Mesendoderm (in vitro differentiated cells): ENCODE data around the gene UBE2E2.

Experiments used
- DNase-seq: peaks from one replicate; pipeline ENCODE4 v3.0.0; 2013
- H2AK5ac ChIP-seq: 2 replicates; pipeline ENCODE4 v1.6.1; 2013; ENCODE audit warnings: low read length, inconsistent platforms
- H2BK120ac ChIP-seq: 2 replicates; pipeline ENCODE4 v1.6.1; 2013; ENCODE audit warnings: low read depth, mild to moderate bottlenecking, low read length, moderate library complexity, mixed read lengths
- H2BK15ac ChIP-seq: replicated peaks from 2 replicates; pipeline ENCODE4 v1.6.1; 2013; ENCODE audit warnings: low read depth, mild to moderate bottlenecking, moderate library complexity
- H2BK5ac ChIP-seq: 2 replicates; pipeline ENCODE4 v1.6.1; 2013; ENCODE audit warnings: low read length, inconsistent platforms
- H3K18ac ChIP-seq: 2 replicates; pipeline ENCODE4 v1.6.1; 2013; ENCODE audit warnings: mild to moderate bottlenecking, low read length, mixed read lengths
- H3K23ac ChIP-seq: one replicate; pipeline ENCODE4 v1.6.1; 2013; ENCODE audit warnings: low read length
- H3K27ac ChIP-seq: 2 replicates; pipeline ENCODE4 v1.5.1; 2013; ENCODE audit warnings: low read depth, mild to moderate bottlenecking, inconsistent platforms, low read length, moderate library complexity
- H3K27me3 ChIP-seq: 2 replicates; pipeline ENCODE4 v1.6.1; 2013; ENCODE audit warnings: low read length, control low read depth, mild to moderate bottlenecking, inconsistent platforms; ENCODE audit not compliant: insufficient read depth, poor library complexity
- H3K36me3 ChIP-seq: 2 replicates; pipeline ENCODE4 v1.6.1; 2013; ENCODE audit warnings: low read length, inconsistent platforms; ENCODE audit not compliant: control insufficient read depth, insufficient read depth
- H3K4ac ChIP-seq: one replicate; pipeline ENCODE4 v1.6.1; 2013; ENCODE audit warnings: low read depth, mild to moderate bottlenecking, low read length, moderate library complexity
- H3K4me1 ChIP-seq: 2 replicates; pipeline ENCODE4 v1.6.1; 2013; ENCODE audit warnings: low read depth, low read length, inconsistent platforms; ENCODE audit not compliant: control insufficient read depth
- H3K4me2 ChIP-seq: 2 replicates; pipeline ENCODE4 v1.6.1; 2013; ENCODE audit warnings: low read length
- H3K4me3 ChIP-seq: 2 replicates; pipeline ENCODE4 v1.5.1; 2013; ENCODE audit warnings: mild to moderate bottlenecking, low read length
- H3K56ac ChIP-seq: one replicate; pipeline ENCODE4 v1.6.1; 2013; ENCODE audit warnings: low read length
- H3K79me1 ChIP-seq: 2 replicates; pipeline ENCODE4 v1.6.1; 2013; ENCODE audit warnings: low read length, inconsistent platforms
- H3K79me2 ChIP-seq: 2 replicates; pipeline ENCODE4 v1.6.1; 2013; ENCODE audit warnings: mild to moderate bottlenecking, low read length; ENCODE audit not compliant: control insufficient read depth, insufficient read depth
- H3K9ac ChIP-seq: 2 replicates; pipeline ENCODE4 v1.6.1; 2013; ENCODE audit warnings: low read length, inconsistent platforms
- H4K5ac ChIP-seq: one replicate; pipeline ENCODE4 v1.6.1; 2013; ENCODE audit warnings: low read length
- H4K8ac ChIP-seq: one replicate; pipeline ENCODE4 v1.6.1; 2013; ENCODE audit warnings: low read depth, mild to moderate bottlenecking, control low read depth, low read length, moderate library complexity
- WGBS: extraction: QIAGEN DNeasy Blood & Tissue Kit; methylation state at CpG from one replicate; pipeline ENCODE4 v1.1.7; 2013; ENCODE audit warnings: low lambda C conversion rate, missing lambda C conversion rate; ENCODE audit not compliant: insufficient coverage; ENCODE audit errors: extremely low coverage; 5-methylcytosine and 5-hydroxymethylcytosine counted together

Gene UBE2E2

DNA sequence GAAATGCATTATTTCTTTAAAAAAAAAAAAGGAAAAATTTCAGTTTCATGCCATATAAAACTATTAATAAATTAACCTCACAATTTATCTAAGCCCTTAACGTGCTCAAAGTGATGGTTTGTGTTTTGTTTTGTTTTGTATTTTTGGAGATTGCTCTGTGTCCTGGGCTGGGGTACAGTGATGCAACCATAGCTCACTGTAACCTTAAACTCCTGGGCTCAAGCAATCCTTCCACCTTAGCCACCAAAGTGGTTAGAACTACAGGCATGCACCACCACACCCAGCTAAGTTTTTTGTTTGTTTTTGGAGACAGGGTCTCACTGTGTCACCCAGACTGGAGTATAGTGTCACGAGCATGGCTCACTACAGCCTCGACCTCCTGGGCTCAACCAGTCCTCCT, 180.7 kb downstream of the UBE2E2 start:
- Histone ChIP-seq H3K23ac (no peak overlapping the region), H3K4me2 (no peak overlapping the region), H3K79me2 (no peaks in the 10 kb centered on the region), H4K8ac (no peak overlapping the region), H3K18ac (no peak overlapping the region), H2AK5ac (no peak overlapping the region), H3K27me3 (no peaks in the 10 kb centered on the region), H3K56ac (no peak overlapping the region), H4K5ac (no peak overlapping the region), H3K9ac (no peak overlapping the region), H2BK5ac (no peak overlapping the region), H3K4ac (no peak overlapping the region), H3K27ac (no peak overlapping the region), H3K4me3 (no peak overlapping the region), H2BK120ac (no peak overlapping the region), H3K36me3 (no peaks in the 10 kb centered on the region), H3K4me1 (no peaks in the 10 kb centered on the region), H3K79me1 (peaks cover 6% of the 10 kb centered on the region), H2BK15ac (no peak overlapping the region)
- DNase-seq, result no peak
- WGBS, result no CpG with 5 or more reads among the region's 3 CpGs

DNA sequence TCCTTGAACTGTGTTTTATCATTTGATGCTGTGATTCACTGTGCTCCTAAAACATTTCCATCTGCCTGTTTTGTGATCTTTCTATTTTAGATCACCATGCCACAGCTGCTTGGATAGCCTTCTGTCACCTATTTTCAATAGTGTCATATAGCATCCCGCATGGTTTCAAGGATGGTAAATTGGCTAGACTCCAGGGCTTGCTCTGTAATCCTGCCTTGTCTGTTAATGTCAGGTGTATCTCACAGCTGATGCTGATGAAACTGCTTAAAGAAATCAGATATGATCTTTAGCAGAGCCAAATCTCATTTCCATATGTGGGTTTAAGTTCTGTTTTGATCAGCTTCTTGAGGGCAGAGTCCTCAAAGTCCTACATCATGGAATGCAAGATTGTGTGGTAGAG, 182.2 kb downstream of the UBE2E2 start:
- Histone ChIP-seq H3K36me3 (no peaks in the 10 kb centered on the region), H3K27ac (no peak overlapping the region), H3K9ac (no peak overlapping the region), H3K23ac (no peak overlapping the region), H2AK5ac (no peak overlapping the region), H3K4me2 (no peak overlapping the region), H3K27me3 (no peaks in the 10 kb centered on the region), H2BK120ac (no peak overlapping the region), H3K4me3 (no peak overlapping the region), H4K8ac (no peak overlapping the region), H3K4ac (no peak overlapping the region), H4K5ac (no peak overlapping the region), H2BK15ac (no peak overlapping the region), H3K56ac (no peak overlapping the region), H2BK5ac (no peak overlapping the region), H3K79me1 (peaks cover 5% of the 10 kb centered on the region), H3K4me1 (no peaks in the 10 kb centered on the region), H3K79me2 (no peaks in the 10 kb centered on the region), H3K18ac (no peak overlapping the region)
- no peak for DNase-seq
- no CpG with 5 or more reads among the region's 1 CpG for WGBS

DNA sequence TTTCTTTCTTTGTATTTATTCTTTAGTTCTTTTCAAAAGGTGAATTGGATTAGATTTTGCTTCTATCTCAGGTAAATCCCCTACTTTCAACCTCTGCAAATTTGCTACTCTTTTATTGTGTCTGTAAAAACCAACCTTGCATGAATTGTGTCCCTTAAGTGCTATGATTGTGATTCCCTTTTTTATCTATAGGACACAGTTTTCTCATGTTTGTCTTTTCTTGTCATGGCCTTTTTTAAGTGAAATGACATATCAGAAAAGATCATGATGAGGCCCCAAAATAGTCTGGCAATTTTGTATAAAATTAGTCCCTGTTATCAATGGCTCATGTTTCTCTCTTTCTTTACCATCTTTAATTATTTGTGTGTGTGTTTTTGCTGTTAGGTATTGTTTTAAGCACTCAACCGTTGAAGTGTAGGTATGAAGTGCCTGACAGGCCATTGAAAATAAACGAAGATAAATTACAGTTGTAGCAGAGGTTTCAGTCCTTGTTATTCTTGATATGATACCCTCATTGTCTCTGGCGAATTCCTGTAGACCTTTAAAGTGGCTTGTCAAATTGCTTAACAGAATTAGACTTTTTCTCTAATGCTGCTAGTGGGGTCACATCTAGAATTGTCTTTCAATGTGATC, 184.3 kb downstream of the UBE2E2 start:
- Histone ChIP-seq H4K8ac (no peak overlapping the region), H4K5ac (no peak overlapping the region), H2AK5ac (no peak overlapping the region), H3K23ac (no peak overlapping the region), H3K27ac (no peak overlapping the region), H3K4me3 (no peak overlapping the region), H3K36me3 (no peaks in the 10 kb centered on the region), H3K9ac (no peak overlapping the region), H2BK120ac (no peak overlapping the region), H3K79me1 (peaks cover 4% of the 10 kb centered on the region), H2BK5ac (no peak overlapping the region), H3K4ac (no peak overlapping the region), H3K18ac (no peak overlapping the region), H3K4me2 (no peak overlapping the region), H3K27me3 (no peaks in the 10 kb centered on the region), H3K56ac (no peak overlapping the region), H3K4me1 (no peaks in the 10 kb centered on the region), H2BK15ac (no peak overlapping the region), H3K79me2 (no peaks in the 10 kb centered on the region)
- no CpG with 5 or more reads among the region's 3 CpGs for WGBS
- DNase-seq, result no peak

DNA sequence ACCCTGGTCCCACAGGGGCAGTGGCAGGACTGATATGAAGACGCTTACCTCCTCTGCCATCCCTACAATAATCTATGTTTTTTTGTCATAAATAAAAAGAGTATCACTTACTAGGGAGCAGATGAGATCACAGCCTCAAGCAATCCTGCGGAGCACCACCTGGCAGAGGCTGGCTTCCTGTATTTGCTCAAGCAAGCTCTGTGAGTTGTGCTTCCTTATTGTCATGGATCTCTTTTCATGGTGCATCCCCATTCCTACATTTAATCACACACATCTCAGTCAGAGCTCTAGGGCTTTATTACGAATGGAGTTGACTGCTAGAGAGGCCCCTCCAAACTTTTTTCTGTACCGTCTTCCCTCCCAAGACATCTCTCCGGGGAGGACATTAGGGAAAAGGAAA, 186.0 kb downstream of the UBE2E2 start:
- Histone ChIP-seq H3K79me2 (no peaks in the 10 kb centered on the region), H3K27me3 (no peaks in the 10 kb centered on the region), H3K4ac (no peak overlapping the region), H2BK120ac (no peak overlapping the region), H3K18ac (peak overlapping the region; percentile 75), H4K5ac (no peak overlapping the region), H3K56ac (no peak overlapping the region), H3K79me1 (peaks cover 3% of the 10 kb centered on the region), H2BK15ac (no peak overlapping the region), H3K4me2 (no peak overlapping the region), H3K36me3 (no peaks in the 10 kb centered on the region), H4K8ac (no peak overlapping the region), H2AK5ac (no peak overlapping the region), H3K4me1 (no peaks in the 10 kb centered on the region), H3K23ac (no peak overlapping the region), H3K9ac (no peak overlapping the region), H2BK5ac (no peak overlapping the region), H3K4me3 (no peak overlapping the region), H3K27ac (no peak overlapping the region)
- peak; percentile 36 for DNase-seq
- no CpG with 5 or more reads among the region's 5 CpGs for WGBS

DNA sequence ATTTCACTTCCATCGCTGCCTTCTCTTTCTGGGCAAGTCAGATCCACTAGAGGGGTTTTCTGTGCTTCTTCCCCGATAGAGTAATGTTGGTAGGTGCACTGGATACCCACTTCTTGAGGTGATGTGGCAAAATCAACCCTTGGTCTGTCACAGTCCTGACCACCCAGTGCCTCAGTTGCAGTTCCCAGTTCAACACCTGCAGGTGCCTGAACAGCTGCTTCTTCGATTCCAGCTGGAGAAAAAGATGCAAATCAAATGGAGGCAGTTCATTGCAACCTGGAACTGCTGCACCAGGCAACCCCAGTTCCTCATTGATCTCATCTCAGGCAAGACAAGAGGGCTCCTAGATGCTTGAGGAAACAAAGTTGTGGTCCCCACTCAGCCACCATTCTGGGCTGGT, 186.6 kb downstream of the UBE2E2 start:
- Histone ChIP-seq H3K4me1 (no peaks in the 10 kb centered on the region), H2BK15ac (no peak overlapping the region), H3K4me3 (no peak overlapping the region), H3K9ac (no peak overlapping the region), H3K36me3 (no peaks in the 10 kb centered on the region), H3K27ac (no peak overlapping the region), H3K27me3 (no peaks in the 10 kb centered on the region), H2AK5ac (no peak overlapping the region), H2BK5ac (no peak overlapping the region), H3K79me2 (no peaks in the 10 kb centered on the region), H3K18ac (no peak overlapping the region), H3K79me1 (peaks cover 3% of the 10 kb centered on the region), H2BK120ac (no peak overlapping the region), H3K4ac (no peak overlapping the region), H4K5ac (no peak overlapping the region), H3K4me2 (no peak overlapping the region), H4K8ac (no peak overlapping the region), H3K56ac (no peak overlapping the region), H3K23ac (no peak overlapping the region)
- no CpG with 5 or more reads among the region's 3 CpGs for WGBS
- DNase-seq, result no peak

DNA sequence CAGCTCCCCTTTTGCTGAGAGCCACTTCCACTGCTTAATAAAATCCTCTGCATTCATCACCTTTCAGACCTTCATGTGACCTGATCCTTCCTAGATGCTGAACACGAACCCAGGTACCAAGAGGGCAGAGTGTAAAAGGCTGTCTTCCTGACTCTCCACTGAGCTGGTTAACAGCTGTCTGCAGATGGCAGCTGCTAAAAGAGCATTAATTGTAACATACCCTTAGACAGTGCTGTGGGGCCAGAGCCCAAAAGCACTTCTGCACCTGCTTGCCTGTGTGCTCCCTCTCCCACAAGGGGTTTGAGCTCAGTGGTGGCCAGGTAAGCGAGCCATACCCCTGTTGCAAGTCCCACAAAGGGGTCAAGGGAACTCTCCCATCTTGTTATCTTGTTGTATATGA, 187.3 kb downstream of the UBE2E2 start:
- DNase-seq, result no peak
- Histone ChIP-seq H3K4me3 (no peak overlapping the region), H4K8ac (no peak overlapping the region), H3K79me2 (no peaks in the 10 kb centered on the region), H3K18ac (no peak overlapping the region), H3K79me1 (peaks cover 1% of the 10 kb centered on the region), H2BK120ac (no peak overlapping the region), H3K23ac (no peak overlapping the region), H3K36me3 (no peaks in the 10 kb centered on the region), H3K4me1 (no peaks in the 10 kb centered on the region), H3K27me3 (no peaks in the 10 kb centered on the region), H2BK5ac (no peak overlapping the region), H3K56ac (no peak overlapping the region), H4K5ac (no peak overlapping the region), H3K27ac (no peak overlapping the region), H3K4ac (no peak overlapping the region), H2AK5ac (no peak overlapping the region), H2BK15ac (no peak overlapping the region), H3K9ac (no peak overlapping the region), H3K4me2 (no peak overlapping the region)
- no CpG with 5 or more reads among the region's 2 CpGs for WGBS
